PC-3 (cell line): ENCODE results near the gene ZNF407.

Experiments
- EZH2 ChIP-seq: fragments of 300-600 bp; sonication (generic); IDR thresholded peaks from one replicate; pipeline ENCODE4 v1.6.1; 2017; ENCODE audit warnings: antibody characterized with exemption, mild to moderate bottlenecking, low read length; ENCODE audit not compliant: unreplicated experiment
- TF ChIP-seq, protein P1 (sequence below): fragments of 300-600 bp; sonication (generic); conservative IDR thresholded peaks from 2 replicates; pipeline ENCODE4 v1.5.1; 2017; ENCODE audit warnings: antibody characterized with exemption, low read depth, mild to moderate bottlenecking, low read length

DNA sequence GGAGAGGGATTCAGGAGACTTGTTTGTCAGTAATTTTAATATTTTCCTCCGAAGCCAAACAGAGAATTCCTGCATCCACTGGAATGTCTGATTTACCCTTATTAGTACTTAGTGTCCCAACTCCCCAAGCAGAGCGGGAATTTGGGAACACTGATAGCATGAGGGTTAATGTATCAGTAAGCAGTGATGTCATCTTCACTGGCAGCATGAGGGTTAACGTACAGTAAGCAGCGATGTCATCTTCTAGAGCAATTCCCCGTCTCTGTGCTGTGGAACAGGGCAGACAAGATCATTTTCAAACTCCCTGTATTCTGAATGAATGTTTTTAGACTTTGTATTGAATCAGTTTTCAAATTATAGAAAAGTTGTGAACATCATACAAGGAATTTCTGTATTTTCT is 228.9 kb downstream of the ZNF407 start:
- TF ChIP-seq, protein P1, sequence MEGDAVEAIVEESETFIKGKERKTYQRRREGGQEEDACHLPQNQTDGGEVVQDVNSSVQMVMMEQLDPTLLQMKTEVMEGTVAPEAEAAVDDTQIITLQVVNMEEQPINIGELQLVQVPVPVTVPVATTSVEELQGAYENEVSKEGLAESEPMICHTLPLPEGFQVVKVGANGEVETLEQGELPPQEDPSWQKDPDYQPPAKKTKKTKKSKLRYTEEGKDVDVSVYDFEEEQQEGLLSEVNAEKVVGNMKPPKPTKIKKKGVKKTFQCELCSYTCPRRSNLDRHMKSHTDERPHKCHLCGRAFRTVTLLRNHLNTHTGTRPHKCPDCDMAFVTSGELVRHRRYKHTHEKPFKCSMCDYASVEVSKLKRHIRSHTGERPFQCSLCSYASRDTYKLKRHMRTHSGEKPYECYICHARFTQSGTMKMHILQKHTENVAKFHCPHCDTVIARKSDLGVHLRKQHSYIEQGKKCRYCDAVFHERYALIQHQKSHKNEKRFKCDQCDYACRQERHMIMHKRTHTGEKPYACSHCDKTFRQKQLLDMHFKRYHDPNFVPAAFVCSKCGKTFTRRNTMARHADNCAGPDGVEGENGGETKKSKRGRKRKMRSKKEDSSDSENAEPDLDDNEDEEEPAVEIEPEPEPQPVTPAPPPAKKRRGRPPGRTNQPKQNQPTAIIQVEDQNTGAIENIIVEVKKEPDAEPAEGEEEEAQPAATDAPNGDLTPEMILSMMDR, result no peak
- TF ChIP-seq EZH2, result no peak
